Esophagus (tissue), 2 donors: Measurements from ENCODE around the gene WDR54. TPM values are rescaled to one million over a fixed set of nuclear protein-coding genes. Genes with fewer than 3 reads are reported as not detected.
"Not testable (repeated sequence)": the region's sequence is repeated elsewhere in the genome, so short reads cannot be mapped to it uniquely, and the experiment has no call there.

Source experiments
- H3K27ac ChIP-seq, 2 donors: one replicate each; pipeline ENCODE4 v1.5.1; 2013; ENCODE audit warnings: low read depth in 2 of 2, mild to moderate bottlenecking in 2 of 2, inconsistent platforms in 1 of 2, low read length in 1 of 2, moderate library complexity in 1 of 2
- H3K27me3 ChIP-seq, 2 donors: one replicate each; pipeline ENCODE4 v1.6.1; 2013; ENCODE audit warnings: low read length in 2 of 2, control low read depth in 1 of 2, mild to moderate bottlenecking in 1 of 2; ENCODE audit not compliant: insufficient read depth in 2 of 2, control insufficient read depth in 1 of 2
- H3K36me3 ChIP-seq, 2 donors: one replicate each; pipeline ENCODE4 v1.6.1; 2013; ENCODE audit warnings: low read length in 1 of 2; ENCODE audit not compliant: control insufficient read depth in 2 of 2, insufficient read depth in 2 of 2
- H3K4me1 ChIP-seq, 2 donors: one replicate each; pipeline ENCODE4 v1.6.1; 2013; ENCODE audit warnings: low read length in 1 of 2; ENCODE audit not compliant: control insufficient read depth in 2 of 2, insufficient read depth in 2 of 2
- H3K4me3 ChIP-seq, 2 donors: one replicate each; pipeline ENCODE4 v1.5.1; 2013; ENCODE audit warnings: low read length in 2 of 2, mild to moderate bottlenecking in 2 of 2, low read depth in 1 of 2, moderate library complexity in 1 of 2
- H3K9me3 ChIP-seq, 2 donors: one replicate each; pipeline ENCODE4 v1.6.1; 2013; ENCODE audit warnings: mild to moderate bottlenecking in 2 of 2, low read depth in 1 of 2, low read length in 1 of 2, moderate library complexity in 1 of 2; ENCODE audit not compliant: control insufficient read depth in 2 of 2, insufficient read depth in 1 of 2
- WGBS, 2 donors: extraction: QIAGEN DNeasy Blood & Tissue Kit; methylation state at CpG; one replicate each; pipeline ENCODE4 v1.1.7; 2013; 5-methylcytosine and 5-hydroxymethylcytosine counted together
- polyA plus RNA-seq, 2 donors: library from polyadenylated mRNA; stranded (reverse); fragments of 200-250 nt; gene quantifications; one replicate each; pipeline ENCODE4 v1.2.3, GENCODE V29; 2013
- donor health status: healthy with polysubstance abuse.
- donor health status: Bipolar disorder and iron deficiency.

The WDR54 gene
- polyA plus RNA-seq, 2 donors = 3.5 to 5.4 TPM

GRCh38 chr2:74458938-74459363, 37.4 kb downstream of the WDR54 start:
- peak overlapping the region; percentile 49 to 78 for H3K27ac ChIP-seq
- WGBS, 2 donors = 1 to 2% methylated on average over 10 of the region's 10 CpGs

DNA sequence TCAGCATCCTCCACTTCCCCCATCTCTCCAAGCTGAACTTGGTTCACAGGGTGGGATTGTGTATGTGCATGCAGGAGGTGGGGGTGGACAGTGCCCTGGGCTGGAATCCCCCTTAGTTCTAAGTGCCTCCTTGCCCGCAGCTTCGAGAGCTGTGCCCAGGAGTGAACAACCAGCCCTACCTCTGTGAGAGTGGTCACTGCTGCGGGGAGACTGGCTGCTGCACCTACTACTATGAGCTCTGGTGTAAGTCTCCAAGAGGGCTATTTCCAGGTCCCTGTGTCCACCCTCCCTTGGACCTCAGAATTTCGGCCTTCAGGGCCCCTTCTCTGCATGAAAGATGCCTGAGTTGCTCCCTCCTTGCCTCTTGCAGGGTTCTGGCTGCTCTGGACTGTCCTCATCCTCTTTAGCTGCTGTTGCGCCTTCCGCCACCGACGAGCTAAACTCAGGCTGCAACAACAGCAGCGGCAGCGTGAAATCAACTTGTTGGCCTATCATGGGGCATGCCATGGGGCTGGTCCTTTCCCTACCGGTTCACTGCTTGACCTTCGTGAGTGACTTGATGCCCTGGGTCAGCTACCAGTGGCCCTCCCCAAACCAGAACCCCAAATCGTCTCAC, 38.1 kb downstream of the WDR54 start:
- peaks cover 0 to 16% of the 10 kb centered on the region in 2 donors for H3K36me3 ChIP-seq
- 72 to 77% methylated on average over 13 of the region's 13 CpGs for WGBS, 2 donors
- H3K4me3 ChIP-seq, H3K9me3 ChIP-seq, H3K27me3 ChIP-seq, H3K27ac ChIP-seq, H3K4me1 ChIP-seq: not testable (repeated sequence)

More at GRCh38 chr2:74458938-74459363, 37.4 kb downstream of the WDR54 start:
- H3K4me3 ChIP-seq = peak overlapping the region; percentile 64 to 65
- peaks cover 0 to 16% of the 10 kb centered on the region in 2 donors for H3K36me3 ChIP-seq
- peaks cover 0 to 3% of the 10 kb centered on the region in 2 donors for H3K4me1 ChIP-seq
- H3K9me3 ChIP-seq = no peaks in the 10 kb centered on the region
- H3K27me3 ChIP-seq = no peaks in the 10 kb centered on the region

GRCh38 chr2:74460187-74460586, 38.7 kb downstream of the WDR54 start:
- 74 to 76% methylated on average over 9 to 10 of the region's 10 CpGs for WGBS, 2 donors

GRCh38 chr2:74461187-74462053, 39.9 kb downstream of the WDR54 start:
- WGBS, 2 donors = 88 to 89% methylated on average over 27 of the region's 27 CpGs
- H3K4me1 ChIP-seq = peaks cover 0 to 4% of the 10 kb centered on the region in 2 donors

More at GRCh38 chr2:74460187-74460586, 38.7 kb downstream of the WDR54 start:
- peaks cover 0 to 16% of the 10 kb centered on the region in 2 donors for H3K36me3 ChIP-seq
- H3K9me3 ChIP-seq, H3K4me1 ChIP-seq, H3K27me3 ChIP-seq, H3K4me3 ChIP-seq, H3K27ac ChIP-seq: not testable (repeated sequence)

GRCh38 chr2:74462054-74462785, 40.7 kb downstream of the WDR54 start:
- Histone ChIP-seq H3K9me3 (no peaks in the 10 kb centered on the region), H3K36me3 (peaks cover 0 to 16% of the 10 kb centered on the region in 2 donors), H3K27ac (no peak overlapping the region), H3K4me1 (peaks cover 0 to 4% of the 10 kb centered on the region in 2 donors), H3K27me3 (no peaks in the 10 kb centered on the region), H3K4me3 (no peak overlapping the region)
- 89 to 93% methylated on average over 20 of the region's 20 CpGs for WGBS, 2 donors

More at GRCh38 chr2:74461187-74462053, 39.9 kb downstream of the WDR54 start:
- peaks cover 0 to 16% of the 10 kb centered on the region in 2 donors for H3K36me3 ChIP-seq
- no peaks in the 10 kb centered on the region for H3K27me3 ChIP-seq
- H3K9me3 ChIP-seq = no peaks in the 10 kb centered on the region
- no peak overlapping the region for H3K4me3 ChIP-seq
- no peak overlapping the region for H3K27ac ChIP-seq

DNA sequence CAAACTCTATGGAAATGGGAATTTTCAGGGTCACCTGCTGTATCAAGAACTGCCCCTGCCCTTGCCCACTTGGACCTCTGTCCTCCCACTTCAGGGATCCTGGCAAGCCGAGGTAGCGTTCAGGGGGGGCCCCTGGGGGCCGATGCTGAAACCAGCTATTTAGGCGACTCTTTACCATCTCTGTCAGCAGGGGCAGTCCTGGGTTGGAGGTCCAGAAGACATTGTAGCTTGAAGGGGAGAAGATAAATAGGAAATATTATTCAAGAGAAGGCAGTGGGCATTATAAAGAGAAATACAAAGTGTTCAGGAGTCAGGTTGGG, 41.2 kb downstream of the WDR54 start:
- H3K36me3 ChIP-seq = peaks cover 0 to 16% of the 10 kb centered on the region in 2 donors
- WGBS, 2 donors = 73 to 85% methylated on average over 4 of the region's 4 CpGs
- no peak overlapping the region for H3K4me3 ChIP-seq
- H3K4me1 ChIP-seq = peaks cover 0 to 4% of the 10 kb centered on the region in 2 donors
- no peak overlapping the region for H3K27ac ChIP-seq
- no peaks in the 10 kb centered on the region for H3K27me3 ChIP-seq
- no peaks in the 10 kb centered on the region for H3K9me3 ChIP-seq

DNA sequence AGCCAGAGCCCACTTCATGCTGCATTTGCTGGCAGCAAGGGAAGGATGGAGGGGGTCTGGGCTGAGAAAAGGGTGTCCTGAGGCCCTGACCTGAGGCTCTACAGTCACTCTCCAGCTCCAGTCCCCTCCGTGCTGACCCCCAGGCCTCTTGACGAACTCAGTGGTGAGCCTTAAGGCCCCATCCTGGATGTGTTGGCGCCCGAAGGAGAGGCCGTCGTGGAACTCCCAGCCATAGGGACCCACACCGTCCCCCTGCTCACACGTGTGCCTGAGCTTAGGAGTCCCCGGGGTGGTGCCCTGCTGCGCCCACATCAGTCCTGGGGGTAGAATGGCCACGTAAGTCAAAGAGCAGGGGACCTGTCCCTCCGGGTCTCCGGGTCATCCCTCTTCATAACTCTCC, 42.9 kb downstream of the WDR54 start:
- Histone ChIP-seq H3K27me3 (no peaks in the 10 kb centered on the region), H3K9me3 (no peaks in the 10 kb centered on the region), H3K36me3 (peaks cover 0 to 16% of the 10 kb centered on the region in 2 donors), H3K27ac (peak overlapping the region in 1 of 2 donors; percentile 91), H3K4me1 (peaks cover 0 to 4% of the 10 kb centered on the region in 2 donors), H3K4me3 (peak overlapping the region; percentile 85 to 91)
- 3 to 5% methylated on average over 13 of the region's 13 CpGs for WGBS, 2 donors

- not testable (repeated sequence) for H3K27ac ChIP-seq, H3K4me3 ChIP-seq, H3K9me3 ChIP-seq, H3K27me3 ChIP-seq, H3K4me1 ChIP-seq
- H3K36me3 ChIP-seq = peaks cover 0 to 14% of the 10 kb centered on the region in 2 donors
- WGBS, 2 donors = 93 to 94% methylated on average over 12 of the region's 12 CpGs
Measured at GRCh38 chr2:74470742-74471141, 49.2 kb downstream of the WDR54 start.

GRCh38 chr2:74471332-74472065, 50.0 kb downstream of the WDR54 start:
- Histone ChIP-seq H3K27me3 (no peaks in the 10 kb centered on the region), H3K9me3 (no peaks in the 10 kb centered on the region), H3K36me3 (peaks cover 0 to 14% of the 10 kb centered on the region in 2 donors), H3K4me3 (peak overlapping the region; percentile 77 to 84), H3K27ac (peak overlapping the region; percentile 95 to 99), H3K4me1 (peaks cover 4 to 5% of the 10 kb centered on the region in 2 donors)
- WGBS, 2 donors = 44 to 48% methylated on average over 16 of the region's 16 CpGs
